ENCODE results near the gene GUCY1A2. TPM values are rescaled to one million over a fixed set of nuclear protein-coding genes. Genes with fewer than 3 reads are reported as not detected.
A peak's percentile ranks its signal among the peaks of the same experiment; 100 is the strongest.

GUCY1A2 gene
- total RNA-seq, 1 donor from 2014 or later, result 23.5 TPM

- TF ChIP-seq CTCF (IDR thresholded peaks at IDR 0.05), result no peak
- Histone ChIP-seq H3K9me3 (no peaks in the 10 kb centered on the region), H3K27me3 (ENCODE audit: low read depth) (no peaks in the 10 kb centered on the region), H3K4me3 (no peak overlapping the region), H3K36me3 (no peaks in the 10 kb centered on the region), H3K4me1 (no peaks in the 10 kb centered on the region), H3K27ac (no peak overlapping the region)
- DNase-seq, result no peak
- intact Hi-C loops (cut with DNase I), result no loop called here
- no peak for ATAC-seq
Observed at GRCh38 chr11:106727256-106727655, 291.0 kb downstream of the GUCY1A2 start.

- Histone ChIP-seq H3K36me3 (no peaks in the 10 kb centered on the region), H3K4me3 (no peak overlapping the region), H3K9me3 (no peaks in the 10 kb centered on the region), H3K4me1 (no peaks in the 10 kb centered on the region), H3K27me3 (ENCODE audit: low read depth) (no peaks in the 10 kb centered on the region), H3K27ac (no peak overlapping the region)
- no peak for TF ChIP-seq CTCF (IDR thresholded peaks at IDR 0.05)
- DNase-seq, result no peak
- intact Hi-C loops (cut with DNase I), result no loop called here
- peak; percentile 58 to 72 for ATAC-seq
Observed at GRCh38 chr11:106724293-106724892, 293.9 kb downstream of the GUCY1A2 start.

- Histone ChIP-seq H3K27me3 (ENCODE audit: low read depth) (no peaks in the 10 kb centered on the region), H3K4me3 (no peak overlapping the region), H3K9me3 (no peaks in the 10 kb centered on the region), H3K36me3 (no peaks in the 10 kb centered on the region), H3K4me1 (no peaks in the 10 kb centered on the region), H3K27ac (no peak overlapping the region)
- no peak for DNase-seq
- intact Hi-C loops (cut with DNase I), result no loop called here
- TF ChIP-seq CTCF (IDR thresholded peaks at IDR 0.05), result no peak
- ATAC-seq, result no peak
Observed at GRCh38 chr11:106723071-106723470, 295.2 kb downstream of the GUCY1A2 start.

GRCh38 chr11:106717222-106717621 is 301.1 kb downstream of the GUCY1A2 start:
- H3K27me3 ChIP-seq (ENCODE audit: low read depth), result no peaks in the 10 kb centered on the region
- no peak for TF ChIP-seq CTCF (IDR thresholded peaks at IDR 0.05)
- H3K36me3 ChIP-seq, result no peaks in the 10 kb centered on the region
- ATAC-seq (no peak), DNase-seq (no peak)
- no peak overlapping the region for H3K27ac ChIP-seq
- no peaks in the 10 kb centered on the region for H3K9me3 ChIP-seq
- no peaks in the 10 kb centered on the region for H3K4me1 ChIP-seq
- H3K4me3 ChIP-seq, result no peak overlapping the region
- intact Hi-C loops (cut with DNase I), result no loop called here

GRCh38 chr11:106714199-106714598 is 304.1 kb downstream of the GUCY1A2 start:
- Histone ChIP-seq H3K4me1 (no peaks in the 10 kb centered on the region), H3K27me3 (ENCODE audit: low read depth) (no peaks in the 10 kb centered on the region), H3K27ac (no peak overlapping the region), H3K9me3 (no peaks in the 10 kb centered on the region), H3K36me3 (no peaks in the 10 kb centered on the region), H3K4me3 (no peak overlapping the region)
- TF ChIP-seq CTCF (IDR thresholded peaks at IDR 0.05), result no peak
- intact Hi-C loops (cut with DNase I), result no loop called here
- no peak for DNase-seq
- no peak for ATAC-seq
